BE2C (cell line): ENCODE results near the gene JSRP1.

ENCODE experiments used
- DNase-seq: peaks from one replicate; pipeline ENCODE4 v3.0.0-alpha.2; 2020
- H3K27me3 ChIP-seq: fragments of 250-450 bp; sonication (Bioruptor Pico); 2 replicates; pipeline ENCODE4 v1.5.1; 2020; ENCODE audit warnings: mild to moderate bottlenecking
- H3K36me3 ChIP-seq: fragments of 250-450 bp; sonication (Bioruptor Pico); 2 replicates; pipeline ENCODE4 v1.5.1; 2020; ENCODE audit warnings: mild to moderate bottlenecking
- H3K4me1 ChIP-seq: fragments of 250-450 bp; sonication (Bioruptor Pico); 2 replicates; pipeline ENCODE4 v1.5.1; 2020
- H3K4me3 ChIP-seq: 2 replicates; pipeline ENCODE4 v1.5.1; 2011; ENCODE audit warnings: low read depth, low read length
- H3K9me3 ChIP-seq: fragments of 250-450 bp; sonication (Bioruptor Pico); 2 replicates; pipeline ENCODE4 v1.5.1; 2020
- TF ChIP-seq, protein P1 (sequence below): IDR thresholded peaks from 2 replicates; pipeline ENCODE4 v1.5.1; 2012; ENCODE audit warnings: mild to moderate bottlenecking, low read depth, low read length

JSRP1 gene

DNA sequence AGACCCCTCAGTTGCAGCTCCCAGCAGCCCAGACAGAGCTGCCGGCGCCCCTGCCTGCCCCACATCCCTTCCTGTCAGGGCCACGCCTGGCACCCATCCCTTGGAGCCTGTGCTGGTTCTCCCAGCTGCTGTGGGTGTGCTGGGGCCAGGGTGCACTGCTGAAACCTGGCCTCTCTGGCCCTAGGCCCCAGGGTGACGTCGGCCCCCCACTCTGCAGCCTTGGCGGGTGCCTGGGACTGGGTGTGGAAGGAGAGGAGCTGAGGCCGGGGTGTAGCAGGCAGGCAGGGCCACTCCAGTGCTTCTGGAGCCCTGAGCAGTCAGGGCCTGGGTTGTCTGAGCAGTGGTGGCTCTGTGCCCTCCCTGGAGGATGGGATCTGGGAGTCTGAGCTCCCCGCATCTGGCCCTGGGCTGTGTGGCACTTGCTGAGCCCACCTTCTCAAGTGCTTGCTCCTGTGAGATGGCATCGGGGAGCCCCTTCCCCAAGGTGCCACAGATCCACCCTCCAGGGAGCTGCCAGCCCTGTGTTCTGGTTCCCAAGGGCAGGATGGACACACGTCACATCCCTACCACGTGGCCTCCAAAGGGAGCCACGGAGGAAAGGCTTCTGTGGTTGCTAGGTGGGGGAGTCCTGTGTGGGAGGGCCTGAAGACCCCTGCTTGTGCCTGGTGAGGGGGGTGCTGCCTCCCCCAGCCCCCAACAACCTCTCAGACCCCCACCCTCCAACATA is 25.2 kb downstream of the JSRP1 start:
- TF ChIP-seq, protein P1, sequence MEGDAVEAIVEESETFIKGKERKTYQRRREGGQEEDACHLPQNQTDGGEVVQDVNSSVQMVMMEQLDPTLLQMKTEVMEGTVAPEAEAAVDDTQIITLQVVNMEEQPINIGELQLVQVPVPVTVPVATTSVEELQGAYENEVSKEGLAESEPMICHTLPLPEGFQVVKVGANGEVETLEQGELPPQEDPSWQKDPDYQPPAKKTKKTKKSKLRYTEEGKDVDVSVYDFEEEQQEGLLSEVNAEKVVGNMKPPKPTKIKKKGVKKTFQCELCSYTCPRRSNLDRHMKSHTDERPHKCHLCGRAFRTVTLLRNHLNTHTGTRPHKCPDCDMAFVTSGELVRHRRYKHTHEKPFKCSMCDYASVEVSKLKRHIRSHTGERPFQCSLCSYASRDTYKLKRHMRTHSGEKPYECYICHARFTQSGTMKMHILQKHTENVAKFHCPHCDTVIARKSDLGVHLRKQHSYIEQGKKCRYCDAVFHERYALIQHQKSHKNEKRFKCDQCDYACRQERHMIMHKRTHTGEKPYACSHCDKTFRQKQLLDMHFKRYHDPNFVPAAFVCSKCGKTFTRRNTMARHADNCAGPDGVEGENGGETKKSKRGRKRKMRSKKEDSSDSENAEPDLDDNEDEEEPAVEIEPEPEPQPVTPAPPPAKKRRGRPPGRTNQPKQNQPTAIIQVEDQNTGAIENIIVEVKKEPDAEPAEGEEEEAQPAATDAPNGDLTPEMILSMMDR: no peak
- no peaks in the 10 kb centered on the region for H3K9me3 ChIP-seq
- H3K27me3 ChIP-seq: no peaks in the 10 kb centered on the region
- DNase-seq: no peak
- H3K36me3 ChIP-seq: peaks cover 74% of the 10 kb centered on the region
- H3K4me1 ChIP-seq: peaks cover 6% of the 10 kb centered on the region; the same call in 1 of the 2 replicates
- H3K4me3 ChIP-seq: no peak overlapping the region

DNA sequence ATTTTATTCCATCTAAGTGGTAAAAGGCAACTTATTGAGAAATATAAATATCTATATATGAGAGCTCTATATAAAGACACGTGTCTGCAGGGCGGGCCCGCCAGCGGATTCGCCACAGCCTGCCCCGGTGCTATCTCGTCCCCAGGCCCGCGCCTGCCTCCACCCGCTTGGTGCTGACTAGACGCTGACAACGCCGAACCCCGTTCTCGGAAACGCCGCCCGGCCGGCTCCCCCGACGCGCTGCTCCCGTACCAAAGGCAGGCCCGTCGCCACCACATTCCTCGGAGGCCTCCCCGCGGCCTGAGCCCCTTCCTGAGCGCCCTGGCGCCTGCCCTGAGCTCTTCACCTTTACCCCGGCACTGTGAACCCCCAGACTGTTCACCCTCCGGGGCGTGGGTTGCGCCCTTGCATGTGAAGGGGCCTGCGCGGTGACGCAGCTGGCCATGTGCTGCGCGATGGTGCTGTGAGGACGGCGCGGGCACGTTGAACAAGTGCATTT is 26.1 kb downstream of the JSRP1 start:
- no peaks in the 10 kb centered on the region for H3K27me3 ChIP-seq

DNA sequence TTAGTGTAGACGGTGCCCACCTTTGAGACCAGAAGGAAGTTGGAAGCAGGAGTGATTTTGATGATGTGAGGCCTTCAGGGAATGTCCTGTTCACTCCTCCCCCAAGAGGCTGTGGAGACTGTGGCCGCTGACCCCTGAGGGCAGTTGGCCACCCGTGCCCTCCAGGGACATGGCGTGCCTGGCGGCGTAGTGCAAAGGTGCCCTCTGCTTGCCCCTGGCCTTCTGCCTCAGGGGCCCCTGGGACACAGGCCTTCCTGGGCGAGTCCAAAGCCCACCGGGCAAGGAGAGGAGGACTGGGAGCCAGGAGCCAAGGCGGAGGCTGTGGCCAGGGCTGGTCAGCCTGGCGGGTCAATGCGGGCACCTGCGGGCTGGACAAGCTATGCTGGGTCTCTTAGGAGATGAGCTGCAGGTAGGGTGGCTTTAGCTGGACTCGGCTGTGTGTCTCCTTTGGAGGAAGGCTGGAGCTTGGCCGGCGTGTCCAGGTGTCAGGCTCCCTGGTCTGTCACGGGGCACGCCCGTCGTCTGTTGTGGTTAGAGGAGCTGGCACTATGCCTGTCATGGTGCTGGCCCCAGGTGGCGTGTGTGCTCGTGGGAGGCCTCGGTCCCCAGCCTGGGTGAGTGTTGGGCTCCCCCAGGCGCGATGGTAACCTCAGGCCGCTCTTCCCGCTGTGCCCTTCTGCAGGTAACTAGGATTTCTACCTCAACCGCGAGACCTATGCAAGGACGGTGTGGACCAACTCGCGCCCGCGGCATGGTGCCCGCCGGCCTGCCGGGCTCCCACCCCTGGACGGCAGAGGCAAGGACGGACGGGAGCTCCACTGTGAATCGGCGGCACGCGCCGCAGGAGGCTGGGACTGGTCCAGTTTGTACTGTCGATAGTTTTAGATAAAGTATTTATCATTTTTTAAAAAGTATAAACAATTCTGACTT is 26.8 kb downstream of the JSRP1 start:
- TF ChIP-seq, protein P1: no peak
- H3K9me3 ChIP-seq: no peaks in the 10 kb centered on the region
- no peak for DNase-seq
- peaks cover 84% of the 10 kb centered on the region for H3K36me3 ChIP-seq
- peaks cover 6% of the 10 kb centered on the region; the same call in 1 of the 2 replicates for H3K4me1 ChIP-seq
- no peaks in the 10 kb centered on the region for H3K27me3 ChIP-seq
- no peak overlapping the region for H3K4me3 ChIP-seq

More for the DNA sequence above, 26.1 kb downstream of the JSRP1 start:
- TF ChIP-seq, protein P1: no peak
- peaks cover 6% of the 10 kb centered on the region; the same call in 1 of the 2 replicates for H3K4me1 ChIP-seq
- H3K9me3 ChIP-seq: no peaks in the 10 kb centered on the region
- H3K4me3 ChIP-seq: no peak overlapping the region
- peaks cover 83% of the 10 kb centered on the region for H3K36me3 ChIP-seq
- DNase-seq: no peak

- TF ChIP-seq, protein P1: no peak
- Histone ChIP-seq H3K27me3 (no peaks in the 10 kb centered on the region), H3K4me1 (peaks cover 6% of the 10 kb centered on the region; the same call in 1 of the 2 replicates), H3K4me3 (no peak overlapping the region), H3K9me3 (no peaks in the 10 kb centered on the region), H3K36me3 (peaks cover 80% of the 10 kb centered on the region)
- no peak for DNase-seq
Measured at GRCh38 chr19:2228157-2229030, 27.8 kb downstream of the JSRP1 start.

DNA sequence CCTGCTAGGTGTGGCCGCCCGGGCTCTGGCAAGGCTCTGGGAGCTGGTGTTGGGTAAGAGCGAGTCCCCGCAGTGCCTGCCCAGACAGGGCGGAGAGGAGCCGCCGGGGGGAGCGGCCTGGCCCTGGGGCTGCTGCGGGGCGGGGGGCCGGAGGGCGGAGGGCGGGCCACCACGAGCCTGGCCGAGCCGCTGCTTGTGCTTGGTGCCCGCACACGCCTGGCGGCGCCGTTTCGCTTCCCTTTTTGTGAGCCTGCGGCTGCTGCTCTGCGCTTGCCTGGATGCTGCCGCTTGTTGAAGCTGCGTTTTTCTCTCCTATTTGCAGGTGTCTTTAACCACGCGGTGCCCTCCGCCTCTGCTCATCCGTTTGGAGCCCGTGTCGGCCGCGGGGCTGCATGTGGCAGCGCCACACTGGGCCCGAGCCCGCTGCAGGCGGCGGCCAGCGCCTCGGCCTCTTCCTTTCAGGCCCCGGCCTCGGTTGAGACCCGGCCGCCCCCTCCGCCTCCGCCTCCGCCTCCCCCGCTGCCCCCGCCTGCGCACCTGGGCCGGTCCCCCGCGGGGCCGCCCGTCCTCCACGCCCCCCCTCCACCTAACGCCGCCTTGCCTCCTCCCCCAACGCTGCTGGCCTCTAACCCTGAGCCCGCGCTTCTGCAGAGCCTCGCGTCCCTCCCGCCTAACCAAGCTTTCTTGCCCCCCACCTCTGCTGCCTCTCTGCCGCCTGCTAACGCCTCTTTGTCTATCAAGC is 28.6 kb downstream of the JSRP1 start:
- Histone ChIP-seq H3K4me1 (peaks cover 6% of the 10 kb centered on the region; the same call in 1 of the 2 replicates), H3K9me3 (no peaks in the 10 kb centered on the region), H3K27me3 (no peaks in the 10 kb centered on the region), H3K36me3 (peaks cover 78% of the 10 kb centered on the region), H3K4me3 (no peak overlapping the region)
- TF ChIP-seq, protein P1: no peak
- no peak for DNase-seq
